GM21717 (cell line): ENCODE data around the gene NFKBIL1.
A peak's percentile ranks its signal among the peaks of the same experiment; 100 is the strongest.

Experiments
- ATAC-seq: cut with Tn5 transposase; IDR thresholded peaks from one replicate; pipeline ENCODE4 v1.9.1; 2021; ENCODE audit warnings: mild to moderate bottlenecking, moderate library complexity; ENCODE audit not compliant: unreplicated experiment

NFKBIL1 gene

GRCh38 chr6:31559958-31560696 is 12.7 kb downstream of the NFKBIL1 start:
- peak; percentile 34 for ATAC-seq

- ATAC-seq: no peak
Measured at GRCh38 chr6:31560697-31561058, 13.3 kb downstream of the NFKBIL1 start.

- no peak for ATAC-seq
Measured at GRCh38 chr6:31567531-31568370, 20.3 kb downstream of the NFKBIL1 start.

DNA sequence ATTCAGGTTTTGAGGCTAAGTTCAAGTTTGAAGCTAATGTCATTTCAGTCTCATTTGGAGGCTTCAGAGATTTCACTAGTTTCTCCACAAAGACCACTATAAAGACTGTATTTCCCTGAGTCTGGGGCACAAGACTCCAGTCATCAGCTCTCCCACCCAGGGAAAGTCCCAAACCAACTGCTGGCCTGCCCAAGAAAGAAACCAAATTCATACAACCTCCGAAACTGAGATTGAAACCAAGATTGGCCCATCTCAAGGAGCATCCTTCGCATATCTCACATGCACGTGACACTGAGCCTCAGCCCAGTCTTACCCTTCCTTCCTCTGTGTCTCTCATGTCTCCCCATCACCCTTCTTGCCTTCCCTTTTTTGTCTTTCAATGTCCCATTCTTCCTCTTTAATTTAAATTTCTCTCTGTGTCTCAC is 21.1 kb downstream of the NFKBIL1 start:
- peak; percentile 53 for ATAC-seq

- ATAC-seq: no peak
Measured at GRCh38 chr6:31569861-31570536, 22.6 kb downstream of the NFKBIL1 start.

GRCh38 chr6:31572041-31572911 is 24.9 kb downstream of the NFKBIL1 start, which contains the start of gene LTA:
Gene LTA (plus strand): TSS chr6:31572289. CDS start chr6:31572743, 454 bp downstream.
- ATAC-seq: peak; percentile 25

DNA sequence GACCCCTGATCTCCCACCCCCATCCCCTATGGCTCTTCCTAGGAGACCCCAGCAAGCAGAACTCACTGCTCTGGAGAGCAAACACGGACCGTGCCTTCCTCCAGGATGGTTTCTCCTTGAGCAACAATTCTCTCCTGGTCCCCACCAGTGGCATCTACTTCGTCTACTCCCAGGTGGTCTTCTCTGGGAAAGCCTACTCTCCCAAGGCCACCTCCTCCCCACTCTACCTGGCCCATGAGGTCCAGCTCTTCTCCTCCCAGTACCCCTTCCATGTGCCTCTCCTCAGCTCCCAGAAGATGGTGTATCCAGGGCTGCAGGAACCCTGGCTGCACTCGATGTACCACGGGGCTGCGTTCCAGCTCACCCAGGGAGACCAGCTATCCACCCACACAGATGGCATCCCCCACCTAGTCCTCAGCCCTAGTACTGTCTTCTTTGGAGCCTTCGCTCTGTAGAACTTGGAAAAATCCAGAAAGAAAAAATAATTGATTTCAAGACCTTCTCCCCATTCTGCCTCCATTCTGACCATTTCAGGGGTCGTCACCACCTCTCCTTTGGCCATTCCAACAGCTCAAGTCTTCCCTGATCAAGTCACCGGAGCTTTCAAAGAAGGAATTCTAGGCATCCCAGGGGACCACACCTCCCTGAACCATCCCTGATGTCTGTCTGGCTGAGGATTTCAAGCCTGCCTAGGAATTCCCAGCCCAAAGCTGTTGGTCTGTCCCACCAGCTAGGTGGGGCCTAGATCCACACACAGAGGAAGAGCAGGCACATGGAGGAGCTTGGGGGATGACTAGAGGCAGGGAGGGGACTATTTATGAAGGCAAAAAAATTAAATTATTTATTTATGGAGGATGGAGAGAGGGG is 26.1 kb downstream of the NFKBIL1 start:
- no peak for ATAC-seq

GRCh38 chr6:31574106-31575061 is 27.0 kb downstream of the NFKBIL1 start:
- ATAC-seq: no peak

- no peak for ATAC-seq
Measured at GRCh38 chr6:31575335-31575901, 28.0 kb downstream of the NFKBIL1 start, which contains the start of gene TNF. Gene TNF (plus strand): TSS chr6:31575565. CDS start chr6:31575742, 177 bp downstream.

GRCh38 chr6:31575952-31576685 is 28.7 kb downstream of the NFKBIL1 start:
- ATAC-seq: no peak

GRCh38 chr6:31576897-31577578 is 29.6 kb downstream of the NFKBIL1 start:
- no peak for ATAC-seq

DNA sequence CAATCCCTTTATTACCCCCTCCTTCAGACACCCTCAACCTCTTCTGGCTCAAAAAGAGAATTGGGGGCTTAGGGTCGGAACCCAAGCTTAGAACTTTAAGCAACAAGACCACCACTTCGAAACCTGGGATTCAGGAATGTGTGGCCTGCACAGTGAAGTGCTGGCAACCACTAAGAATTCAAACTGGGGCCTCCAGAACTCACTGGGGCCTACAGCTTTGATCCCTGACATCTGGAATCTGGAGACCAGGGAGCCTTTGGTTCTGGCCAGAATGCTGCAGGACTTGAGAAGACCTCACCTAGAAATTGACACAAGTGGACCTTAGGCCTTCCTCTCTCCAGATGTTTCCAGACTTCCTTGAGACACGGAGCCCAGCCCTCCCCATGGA is 30.2 kb downstream of the NFKBIL1 start:
- no peak for ATAC-seq

- no peak for ATAC-seq
Measured at GRCh38 chr6:31578184-31579118, 31.0 kb downstream of the NFKBIL1 start.

- ATAC-seq: no peak
Measured at GRCh38 chr6:31579119-31579505, 31.7 kb downstream of the NFKBIL1 start.

GRCh38 chr6:31579546-31580437 is 32.4 kb downstream of the NFKBIL1 start:
- ATAC-seq: no peak
